SKM-1 treated with dmso at 0.1 percent for 144 hours (cell line): ENCODE data around the gene NHS.

Experiments
- DNase-seq: peaks from one replicate; lab custom pipeline; 2025; ENCODE audit not compliant: unreplicated experiment; lab: John Stamatoyannopoulos, UW

The NHS gene

DNA sequence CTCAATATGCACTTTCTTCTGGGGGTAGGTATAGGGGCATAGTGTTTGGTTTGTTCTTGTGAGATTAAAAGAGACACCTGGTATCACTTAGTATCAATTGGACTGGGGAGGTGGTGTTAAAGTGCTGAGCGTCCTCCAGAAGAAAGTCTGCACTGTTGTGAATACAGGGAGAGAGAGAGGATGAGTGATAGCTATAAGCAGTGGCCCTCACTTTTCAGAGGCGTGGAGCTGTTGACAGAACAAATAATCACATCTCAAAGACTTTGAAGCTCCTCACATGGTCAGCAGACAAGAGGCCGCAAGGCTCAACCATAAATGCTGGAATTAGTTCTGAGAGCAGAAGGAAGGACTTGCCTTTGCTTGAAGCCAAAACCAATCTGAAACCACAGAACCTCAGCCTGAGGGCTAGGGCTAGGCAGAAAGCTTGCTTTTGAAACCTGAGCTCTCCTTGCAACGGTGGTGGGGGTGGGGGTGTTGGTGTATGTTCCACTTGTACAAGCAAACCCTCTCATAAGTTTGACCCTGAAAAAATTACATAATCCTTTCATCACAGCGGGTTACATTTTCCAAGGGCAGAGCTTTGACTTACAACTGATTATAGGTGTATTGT, 239.1 kb downstream of the NHS start:
- peak; percentile 7 for DNase-seq

GRCh38 chrX:17616936-17617335, 241.9 kb downstream of the NHS start:
- no peak for DNase-seq

GRCh38 chrX:17617806-17618205, 242.8 kb downstream of the NHS start:
- DNase-seq = no peak

- DNase-seq = no peak
Observed at GRCh38 chrX:17621566-17622270, 246.7 kb downstream of the NHS start.

DNA sequence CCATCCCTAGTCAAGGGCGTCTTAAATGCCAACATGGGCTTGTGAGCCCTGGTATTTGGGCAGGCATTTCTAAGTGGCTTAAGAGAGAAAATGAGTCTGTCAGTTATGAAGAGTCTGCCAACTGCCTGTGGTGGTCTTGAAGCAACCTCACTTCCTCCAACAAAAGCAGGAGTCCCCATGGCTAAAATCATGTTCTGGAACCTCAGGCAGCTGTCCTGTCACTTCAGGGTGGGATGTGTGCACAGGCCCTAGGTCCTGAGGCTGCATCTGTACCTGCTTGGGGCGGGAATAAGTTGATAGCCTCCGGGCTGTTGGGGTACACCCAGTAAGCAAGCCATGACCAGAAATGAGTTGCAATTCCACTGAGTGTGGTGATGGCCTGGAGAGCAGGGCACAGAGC, 247.3 kb downstream of the NHS start:
- no peak for DNase-seq

- DNase-seq = no peak
Observed at GRCh38 chrX:17623750-17624149, 248.8 kb downstream of the NHS start.

- no peak for DNase-seq
Observed at GRCh38 chrX:17627026-17627425, 252.0 kb downstream of the NHS start.

DNA sequence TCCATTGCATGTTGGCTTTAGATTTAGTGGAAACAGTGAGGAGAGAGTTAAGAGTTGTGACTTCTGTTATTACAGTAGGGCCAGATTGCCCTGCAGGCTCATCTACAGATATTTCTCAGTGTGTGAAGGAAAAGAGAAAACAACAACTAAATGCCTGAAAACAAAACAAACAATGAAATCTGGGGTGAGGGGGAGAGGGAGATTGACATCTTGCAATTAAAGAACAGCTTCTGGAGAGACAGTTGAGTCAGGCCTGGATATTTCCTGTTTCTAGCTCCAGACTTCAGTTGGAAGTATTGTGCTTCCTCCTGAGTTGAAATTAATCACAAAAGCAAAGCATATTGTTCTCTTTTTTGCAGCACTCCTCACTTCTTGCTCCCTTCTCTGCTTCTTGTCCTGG, 254.0 kb downstream of the NHS start:
- no peak for DNase-seq

- DNase-seq = no peak
Observed at GRCh38 chrX:17629519-17629918, 254.5 kb downstream of the NHS start.

DNA sequence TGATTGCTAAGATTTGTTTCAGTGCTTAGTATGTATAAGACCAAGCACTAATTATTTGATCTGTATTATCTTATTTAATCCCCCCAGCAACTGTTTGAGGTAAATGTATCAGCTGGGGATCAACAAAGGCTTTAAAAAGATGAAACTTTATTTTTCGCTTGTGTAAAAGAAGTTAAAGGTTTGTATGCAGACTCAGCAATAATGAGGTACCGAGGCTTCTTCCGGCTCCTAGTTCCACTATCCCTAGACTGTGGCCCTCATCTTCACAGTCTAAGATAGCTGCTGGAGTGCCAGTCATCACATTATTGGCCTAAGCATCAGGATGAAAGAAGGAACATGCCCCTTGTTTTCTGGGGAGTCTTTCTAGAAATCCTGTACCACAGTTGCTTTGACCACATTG, 256.6 kb downstream of the NHS start:
- no peak for DNase-seq

GRCh38 chrX:17632942-17633341, 257.9 kb downstream of the NHS start:
- no peak for DNase-seq

GRCh38 chrX:17633546-17633945, 258.5 kb downstream of the NHS start:
- DNase-seq = no peak

DNA sequence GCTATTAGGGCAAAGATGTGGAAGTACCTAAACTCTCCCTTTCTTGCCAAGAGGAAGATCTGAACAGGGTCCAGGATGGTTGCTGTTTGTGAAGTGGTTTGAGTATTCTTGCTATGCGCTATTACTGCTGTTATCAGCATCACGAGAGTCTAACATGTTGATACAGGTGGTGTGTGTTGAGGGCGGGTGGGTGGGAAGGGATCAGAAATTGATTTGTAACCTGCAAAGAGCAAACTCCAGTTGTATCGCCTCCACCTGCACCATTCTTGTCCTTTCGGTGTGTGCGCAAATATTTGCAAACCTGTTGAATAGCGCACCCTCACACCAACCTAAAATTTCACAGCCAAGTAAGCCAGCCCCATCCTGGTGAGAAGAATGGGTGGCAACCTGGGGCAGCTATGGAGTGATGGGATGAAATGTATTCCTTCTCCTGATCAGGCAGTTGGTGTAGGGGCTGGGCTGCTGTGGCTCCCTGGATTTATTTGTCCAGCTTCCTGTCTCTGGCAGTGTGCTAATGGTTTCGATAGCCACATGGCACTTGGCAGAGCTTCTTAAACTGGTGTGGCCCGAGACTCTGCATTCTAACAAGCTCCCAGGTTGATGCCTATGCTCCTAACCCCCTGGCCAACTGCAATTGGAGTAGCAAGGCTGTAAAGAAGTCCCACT, 259.7 kb downstream of the NHS start:
- DNase-seq = no peak

GRCh38 chrX:17635231-17635630, 260.2 kb downstream of the NHS start:
- no peak for DNase-seq

- DNase-seq = no peak
Observed at GRCh38 chrX:17637235-17637634, 262.2 kb downstream of the NHS start.

DNA sequence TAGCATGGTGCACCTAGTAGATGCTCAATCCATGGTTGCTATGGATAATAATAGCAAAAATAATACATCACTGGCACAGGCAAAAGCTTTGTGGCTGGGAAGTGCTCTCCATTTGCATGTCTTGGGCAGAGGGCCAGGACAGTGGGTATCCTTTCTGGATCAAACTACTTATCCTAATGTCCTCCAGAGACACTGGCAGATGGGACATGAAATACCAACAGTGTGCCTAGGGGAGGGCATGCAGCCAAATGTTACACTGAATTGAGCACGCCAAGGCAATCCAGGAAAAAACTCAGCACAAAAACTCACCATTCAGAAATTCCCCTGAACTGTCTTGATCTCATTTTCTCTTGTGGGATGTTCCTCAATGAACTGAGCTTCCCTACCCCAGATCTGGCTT, 263.7 kb downstream of the NHS start:
- no peak for DNase-seq

DNA sequence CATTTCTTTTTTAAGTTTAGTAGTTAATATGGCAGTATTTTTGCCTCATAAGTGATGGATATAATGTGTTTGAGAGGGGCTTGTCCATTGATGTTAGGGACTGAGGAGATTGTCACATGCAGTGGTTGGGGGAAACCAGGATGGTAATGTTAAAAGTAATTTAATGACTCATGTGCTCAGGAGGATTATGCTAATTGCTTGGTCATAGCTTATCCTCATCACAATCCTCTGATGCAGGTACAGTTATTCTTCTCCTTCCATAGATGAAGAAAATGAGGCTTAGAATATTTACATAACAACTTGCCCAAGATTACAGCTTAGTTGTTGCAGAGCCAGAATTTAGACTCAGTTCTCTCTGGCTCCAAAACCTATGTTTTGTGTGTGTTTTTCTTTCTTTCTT, 267.9 kb downstream of the NHS start:
- DNase-seq = no peak

DNA sequence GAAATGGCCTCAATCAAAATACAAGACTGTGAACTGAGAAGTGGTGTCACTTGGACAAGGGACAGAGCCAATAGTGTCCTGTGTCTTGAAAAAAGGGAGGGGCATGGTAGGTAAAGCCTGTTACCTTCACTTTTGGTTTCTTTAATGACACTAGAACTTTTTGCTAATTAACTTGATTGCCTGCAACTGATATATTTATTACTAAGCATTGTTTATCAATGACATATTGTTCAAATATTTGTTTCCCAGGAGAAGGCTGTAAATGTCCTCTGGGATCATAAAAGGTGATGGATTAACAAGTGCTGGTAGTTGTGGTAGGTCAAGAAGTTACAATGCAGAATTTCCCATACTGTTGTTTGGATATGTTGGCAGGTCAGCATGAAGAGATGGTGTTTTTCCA, 268.5 kb downstream of the NHS start:
- no peak for DNase-seq

GRCh38 chrX:17644001-17644400, 269.0 kb downstream of the NHS start:
- no peak for DNase-seq

- DNase-seq = no peak
Observed at GRCh38 chrX:17654116-17654515, 279.1 kb downstream of the NHS start.

DNA sequence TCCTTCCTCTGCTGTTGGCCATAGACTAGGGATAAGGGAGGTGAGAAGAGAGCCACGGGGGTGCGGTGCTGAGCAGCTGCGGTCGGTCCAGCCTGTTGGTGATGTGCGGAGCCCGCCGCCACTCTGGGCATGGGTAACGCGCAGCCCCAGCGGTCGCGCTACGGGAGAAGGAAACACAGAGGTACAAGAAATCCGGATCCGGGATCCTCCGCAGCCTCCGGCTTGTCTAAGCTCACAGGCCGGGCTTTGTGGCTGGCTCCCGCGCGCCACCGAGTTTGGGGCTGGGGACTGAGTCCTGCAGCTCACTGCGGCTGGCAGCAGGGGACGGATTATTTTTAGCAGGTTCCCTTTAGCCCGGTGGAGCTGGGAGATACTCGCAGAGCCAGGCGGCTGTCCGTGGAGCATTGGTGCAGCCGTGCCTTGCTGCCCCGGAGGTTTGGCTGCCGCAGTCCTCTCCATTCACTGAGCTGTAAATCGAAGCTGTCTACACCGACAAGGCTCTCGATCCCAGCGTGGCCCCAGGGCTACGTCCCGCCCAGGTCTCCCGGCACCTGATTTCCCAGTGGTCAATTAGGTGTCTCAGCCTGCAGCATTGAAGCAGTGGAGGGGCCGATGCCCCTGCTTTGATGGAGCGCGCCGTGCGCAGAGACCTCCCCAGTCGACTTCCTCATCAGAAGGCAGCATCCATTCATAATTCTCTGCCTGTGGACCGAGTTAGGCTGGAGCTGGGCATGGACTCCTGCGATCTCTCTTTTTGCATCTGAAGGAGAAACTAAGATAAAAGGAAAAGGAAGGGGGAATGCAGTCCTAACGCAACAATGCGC, 280.4 kb downstream of the NHS start:
- no peak for DNase-seq

DNA sequence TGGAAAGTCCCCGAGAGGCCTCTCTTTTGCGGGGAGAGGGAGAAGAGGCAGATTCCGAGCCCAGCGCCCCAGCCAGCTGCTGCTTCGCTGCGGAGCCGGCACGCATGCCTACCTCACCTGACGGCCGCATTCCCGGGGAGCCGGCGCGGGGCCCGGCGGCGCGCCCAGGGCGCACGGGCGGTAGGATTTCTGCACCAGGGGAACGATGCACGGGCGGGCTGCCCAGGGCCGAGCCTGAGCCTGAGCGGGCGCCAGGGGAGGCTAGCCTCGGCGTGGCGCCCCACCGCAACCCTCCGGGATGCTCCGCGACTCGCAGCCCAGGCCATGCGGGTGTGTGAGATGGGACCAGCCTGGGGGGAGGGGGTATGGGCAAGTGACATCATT, 281.0 kb downstream of the NHS start:
- DNase-seq = no peak
